Tibial nerve (tissue), 4 donors: Measurements from ENCODE around the gene SPECC1. TPM values are rescaled to one million over a fixed set of nuclear protein-coding genes. Genes with fewer than 3 reads are reported as not detected.

Experiments used
- DNase-seq, 2 donors: peaks; one replicate each; pipeline ENCODE4 v3.0.0-alpha.2; 2019; ENCODE audit warnings: low spot score in 2 of 2
- H3K27ac ChIP-seq, 4 donors: fragments of 200-600 bp; sonication (generic) in 3 of 4; one replicate each; pipeline ENCODE4 v1.5.1; 2017 to 2019; ENCODE audit warnings: mild to moderate bottlenecking in 1 of 4
- H3K27me3 ChIP-seq, 2 donors: fragments of 200-600 bp; sonication (generic) in 1 of 2; one replicate each; pipeline versions ENCODE4 v1.5.1 to v1.6.0; 2017 to 2019
- H3K36me3 ChIP-seq, 3 donors: fragments of 200-600 bp; sonication (generic); one replicate each; pipeline ENCODE4 v1.5.1; 2018 to 2019
- H3K4me1 ChIP-seq, 4 donors: fragments of 200-600 bp; sonication (generic) in 3 of 4; one replicate each; pipeline ENCODE4 v1.5.1; 2017 to 2019
- H3K4me3 ChIP-seq, 4 donors: fragments of 200-600 bp; sonication (generic) in 3 of 4; one replicate each; pipeline ENCODE4 v1.5.1; 2017 to 2019; ENCODE audit warnings: mild to moderate bottlenecking in 1 of 4, moderate library complexity in 1 of 4
- H3K9me3 ChIP-seq, 4 donors: fragments of 200-600 bp; sonication (generic) in 3 of 4; one replicate each; pipeline ENCODE4 v1.5.1; 2017 to 2019
- CTCF ChIP-seq, 5 experiments: fragments of 200-600 bp in 3 of 5; fragments of 450-650 bp in 2 of 5; sonication (generic) in 3 of 5; IDR thresholded peaks; one replicate each; pipeline ENCODE4 v1.5.1; 2016 to 2019; ENCODE audit warnings: antibody characterized with exemption in 5 of 5, mild to moderate bottlenecking in 3 of 5, moderate library complexity in 2 of 5
- EP300 ChIP-seq, 2 donors: sonication (generic); formaldehyde crosslinking; IDR thresholded peaks; one replicate each; pipeline ENCODE4 v1.6.1; 2017; ENCODE audit warnings: antibody characterized with exemption in 2 of 2, mild to moderate bottlenecking in 1 of 2
- POLR2A ChIP-seq, 2 donors: fragments of 450-650 bp; IDR thresholded peaks; one replicate each; pipeline ENCODE4 v1.6.1; 2017; ENCODE audit warnings: antibody characterized with exemption in 2 of 2, mild to moderate bottlenecking in 2 of 2, moderate library complexity in 2 of 2
- WGBS, 2 donors: methylation state at CpG; one replicate each; pipeline ENCODE4 v1.1.5; 2018; 5-methylcytosine and 5-hydroxymethylcytosine counted together
- total RNA-seq, 4 donors: library from RNA; depleted of rRNA; stranded (reverse); fragments of >200 nt; gene quantifications; one replicate each; pipeline ENCODE4 v1.1.0, GENCODE V29; 2016

The SPECC1 gene
- total RNA-seq, 4 donors from 2014 or later, result 63.2 to 139 (median 98.1) TPM

DNA sequence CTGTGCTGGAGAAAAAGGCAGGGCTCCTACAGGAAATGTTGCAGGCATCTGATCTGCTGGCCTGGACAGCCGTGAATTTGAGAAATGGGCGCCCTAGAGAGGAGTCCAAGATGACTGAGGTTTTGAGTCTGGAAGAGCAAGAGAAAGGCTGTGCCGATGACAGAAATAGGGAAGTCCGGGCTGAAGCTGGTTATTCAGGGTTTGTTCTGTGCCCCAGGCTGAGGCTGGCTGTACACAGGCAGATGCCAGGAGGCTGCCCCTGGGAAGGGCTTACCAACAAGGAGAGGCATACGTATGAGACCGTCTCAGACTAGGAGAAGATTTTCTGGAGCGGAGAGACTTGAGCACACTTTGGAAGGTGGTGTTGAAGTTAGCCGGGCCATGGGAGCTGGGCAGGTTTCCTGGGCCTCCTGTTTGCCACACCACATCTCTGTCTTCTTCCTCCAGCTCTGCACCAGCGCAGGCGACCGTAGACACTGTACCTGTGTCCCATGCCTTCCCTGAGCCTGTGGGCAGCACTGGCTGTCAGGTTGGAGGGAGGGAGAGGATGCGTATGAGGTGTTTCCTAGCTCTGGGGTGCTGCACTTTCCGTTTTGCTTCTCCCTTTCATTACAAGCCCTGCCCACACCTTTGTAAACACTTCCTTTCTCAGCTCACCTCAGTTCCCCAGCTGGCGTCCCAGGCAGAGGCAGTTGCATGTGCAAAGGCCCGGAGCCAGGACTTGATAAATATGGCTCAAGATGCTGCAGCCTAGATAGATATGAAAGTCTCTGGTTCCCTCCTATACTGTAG is 80.8 kb downstream of the SPECC1 start:
- TF ChIP-seq POLR2A (IDR thresholded peaks at IDR 0.05), result no peak
- Histone ChIP-seq H3K9me3 (no peaks in the 10 kb centered on the region), H3K27ac (peak overlapping the region in 2 of 4 donors; percentile 87 to 89), H3K27me3 (no peaks in the 10 kb centered on the region), H3K36me3 (no peaks in the 10 kb centered on the region), H3K4me1 (peaks cover 0 to 81% (median 27%) of the 10 kb centered on the region in 4 donors), H3K4me3 (no peak overlapping the region)
- WGBS, 2 donors, result 84 to 88% methylated on average over 15 of the region's 15 CpGs
- DNase-seq, result no peak

- H3K4me3 ChIP-seq, result no peak overlapping the region
- no peaks in the 10 kb centered on the region for H3K36me3 ChIP-seq
- WGBS, 2 donors, result 48 to 50% methylated on average over 19 of the region's 19 CpGs
- DNase-seq, result peak; percentile 33 to 63
- H3K4me1 ChIP-seq, result peaks cover 0 to 81% (median 19%) of the 10 kb centered on the region in 4 donors
- no peaks in the 10 kb centered on the region for H3K27me3 ChIP-seq
- TF ChIP-seq EP300 (IDR thresholded peaks at IDR 0.05) (peak; percentile 59 to 85), POLR2A (IDR thresholded peaks at IDR 0.05) (peak in 1 of 2 donors; percentile 18), CTCF (IDR thresholded peaks at IDR 0.05) (no peak)
- H3K9me3 ChIP-seq, result no peaks in the 10 kb centered on the region
- peak overlapping the region; percentile 57 to 89 (median 80) for H3K27ac ChIP-seq
Observed at GRCh38 chr17:20091174-20092029, 82.2 kb downstream of the SPECC1 start.

GRCh38 chr17:20092261-20092867 is 83.2 kb downstream of the SPECC1 start:
- 48 to 64% methylated on average over 6 of the region's 6 CpGs for WGBS, 2 donors
- Histone ChIP-seq H3K4me1 (peaks cover 0 to 77% (median 15%) of the 10 kb centered on the region in 4 donors), H3K27ac (peak overlapping the region; percentile 57 to 89 (median 80)), H3K4me3 (no peak overlapping the region), H3K9me3 (no peaks in the 10 kb centered on the region), H3K36me3 (no peaks in the 10 kb centered on the region), H3K27me3 (no peaks in the 10 kb centered on the region)
- no peak for DNase-seq
- TF ChIP-seq CTCF (IDR thresholded peaks at IDR 0.05) (no peak), POLR2A (IDR thresholded peaks at IDR 0.05) (no peak), EP300 (IDR thresholded peaks at IDR 0.05) (no peak)

DNA sequence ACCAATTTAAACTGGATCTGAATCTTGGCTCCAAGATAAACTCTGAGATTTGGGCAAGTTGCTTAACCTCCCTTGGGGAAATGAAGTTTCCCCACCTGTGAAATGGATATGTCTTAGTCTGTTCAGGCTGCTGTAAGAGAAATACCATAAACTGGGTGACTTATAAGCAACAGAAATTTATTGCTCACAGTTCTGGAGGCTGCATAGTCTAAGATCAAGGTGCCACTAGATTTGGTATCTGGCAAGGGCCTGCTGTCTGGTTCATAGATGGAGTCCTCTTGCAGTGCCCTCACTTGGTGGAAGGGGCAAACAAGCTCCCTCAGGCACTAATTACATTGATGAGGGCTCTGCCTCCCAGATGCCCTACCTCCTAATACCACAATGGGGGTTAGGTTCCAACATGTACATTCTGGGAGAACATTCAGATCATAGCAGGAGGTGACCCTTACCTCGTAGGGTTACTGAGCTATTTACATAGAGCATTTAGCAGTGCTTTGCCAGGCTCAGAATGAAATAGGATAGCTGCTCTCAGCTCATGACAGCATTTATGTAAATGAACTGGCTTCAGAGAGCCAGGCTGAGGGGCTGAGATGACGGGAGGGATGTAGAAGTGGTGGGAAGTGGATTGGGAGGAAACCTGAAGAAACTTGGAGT is 83.9 kb downstream of the SPECC1 start:
- DNase-seq, result no peak
- Histone ChIP-seq H3K27me3 (no peaks in the 10 kb centered on the region), H3K4me3 (no peak overlapping the region), H3K36me3 (no peaks in the 10 kb centered on the region), H3K27ac (peak overlapping the region; percentile 57 to 89 (median 80)), H3K9me3 (no peaks in the 10 kb centered on the region), H3K4me1 (peaks cover 0 to 73% (median 11%) of the 10 kb centered on the region in 4 donors)
- no peak for TF ChIP-seq POLR2A (IDR thresholded peaks at IDR 0.05)
- TF ChIP-seq EP300 (IDR thresholded peaks at IDR 0.05), result no peak
- no peak for TF ChIP-seq CTCF (IDR thresholded peaks at IDR 0.05)
- 76% methylated on average over 2 of the region's 2 CpGs for WGBS, 2 donors

DNA sequence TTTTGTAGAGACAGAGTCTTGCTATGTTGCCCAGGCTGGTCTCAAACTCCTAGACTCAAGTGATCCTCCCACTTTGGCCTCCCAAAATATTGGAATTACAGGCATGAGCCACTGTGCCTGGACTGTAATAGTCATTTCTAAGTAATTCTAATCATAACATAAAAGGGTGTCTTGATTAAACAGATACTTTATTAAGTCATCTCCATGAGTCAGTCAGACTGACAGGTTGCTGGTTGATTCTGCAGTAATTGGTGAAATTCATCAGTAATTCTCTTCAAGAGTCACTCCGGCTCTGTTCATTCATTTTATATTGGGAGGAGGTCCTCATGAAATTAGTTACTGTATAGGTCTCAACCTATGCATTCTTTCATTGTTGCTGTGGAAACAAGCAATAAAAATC is 85.6 kb downstream of the SPECC1 start:
- no peak overlapping the region for H3K4me3 ChIP-seq
- TF ChIP-seq EP300 (IDR thresholded peaks at IDR 0.05) (no peak), POLR2A (IDR thresholded peaks at IDR 0.05) (no peak), CTCF (IDR thresholded peaks at IDR 0.05) (no peak)
- 34 to 64% methylated on average over 1 of the region's 1 CpG for WGBS, 2 donors

More for the DNA sequence above, 85.6 kb downstream of the SPECC1 start:
- Histone ChIP-seq H3K4me1 (peaks cover 0 to 72% (median 10%) of the 10 kb centered on the region in 4 donors), H3K27me3 (no peaks in the 10 kb centered on the region), H3K36me3 (no peaks in the 10 kb centered on the region), H3K27ac (peak overlapping the region in 2 of 4 donors; percentile 86 to 89), H3K9me3 (no peaks in the 10 kb centered on the region)
- no peak for DNase-seq
